K562 (cell line): ENCODE data around the gene STK16. TPM values are rescaled to one million over a fixed set of nuclear protein-coding genes. Genes with fewer than 3 reads are reported as not detected.

ENCODE experiments used
- ATAC-seq: fragments of 200-7000 bp; cut with Tn5 transposase; 3 replicates; pipeline ENCODE4 v1.9.1; 2020; ENCODE audit warnings: moderate library complexity
- BruUV-seq: library from RNA; stranded (reverse); fragments of 400-500 nt; replicated peaks from 2 replicates; lab custom pipeline; 2021; lab: Mats Ljungman, UMichigan
- CTCF ChIA-PET: fragments of 300-600 bp; formaldehyde crosslinking; extraction: SDS; loops from one replicate; lab custom pipeline; 2021; ENCODE audit warnings: low intra/inter-chr PET ratio; lab: Yijun Ruan, JAX
- POLR2A ChIA-PET: fragments of 300-600, 350-650 bp; sonication (Branson Sonifier 250); formaldehyde crosslinking; extraction: SDS; loops from one replicate; lab custom pipeline; 2021; ENCODE audit warnings: antibody characterized with exemption, inconsistent platforms; lab: Yijun Ruan, JAX
- DNase-seq, 4 experiments: peaks; one replicate each; pipeline versions ENCODE4 v3.0.0 to v3.0.0-alpha.2; 2011 to 2018; ENCODE audit warnings: low spot score in 3 of 4, mixed read lengths in 3 of 4; ENCODE audit errors: extremely low read depth in 1 of 4
- FAIRE-seq: peaks from 2 replicates; lab custom pipeline; 2011; peaks lifted over from hg19 to GRCh38; lab: Jason Lieb, UNC
- H2AFZ ChIP-seq: 2 replicates; pipeline ENCODE4 v1.6.0; 2011; ENCODE audit warnings: low read depth, low read length, control low read depth, inconsistent platforms
- H3K27ac ChIP-seq: fragments of 200-600 bp; 3 replicates; pipeline ENCODE4 v1.8.0; 2011; ENCODE audit warnings: low read depth, mild to moderate bottlenecking, control low read depth, inconsistent platforms, low read length, moderate library complexity, mixed read lengths; ENCODE audit errors: extremely low read depth
- H3K27me3 ChIP-seq, 2 experiments: fragments of 300-600 bp in 1 of 2; 2 replicates in 1 of 2; 3 replicates in 1 of 2; pipeline versions ENCODE4 v1.6.0 to v1.8.0; 2011; ENCODE audit warnings: inconsistent platforms in 2 of 2, low read length in 2 of 2, mild to moderate bottlenecking in 1 of 2, mixed read lengths in 1 of 2, moderate library complexity in 1 of 2; ENCODE audit not compliant: control insufficient read depth in 2 of 2, insufficient read depth in 2 of 2
- H3K36me3 ChIP-seq: fragments of 300-600 bp; 3 replicates; pipeline ENCODE4 v1.8.0; 2011; ENCODE audit warnings: mild to moderate bottlenecking, low read length, inconsistent platforms; ENCODE audit not compliant: control insufficient read depth, insufficient read depth
- H3K4me1 ChIP-seq, 2 experiments: fragments of 200-600 bp in 1 of 2; replicated peaks in 1 of 2; 2 replicates in 1 of 2; 3 replicates in 1 of 2; pipeline versions ENCODE4 v1.5.1 to v1.8.0; 2011; ENCODE audit warnings: inconsistent platforms in 2 of 2, low read length in 2 of 2, mild to moderate bottlenecking in 1 of 2, mixed read lengths in 1 of 2, moderate library complexity in 1 of 2; ENCODE audit not compliant: control insufficient read depth in 2 of 2, insufficient read depth in 2 of 2
- H3K4me2 ChIP-seq: 2 replicates; pipeline ENCODE4 v1.6.1; 2011; ENCODE audit warnings: low read length, control low read depth, inconsistent platforms, mixed read lengths; ENCODE audit not compliant: insufficient read depth
- H3K4me3 ChIP-seq: fragments of 200-600 bp; sonication (generic), shearing (Covaris generic); 2 replicates; pipeline ENCODE4 v1.5.1; 2016; ENCODE audit warnings: control low read depth, inconsistent platforms
- H3K79me2 ChIP-seq: fragments of 200-600 bp; 3 replicates; pipeline ENCODE4 v1.8.0; 2011; ENCODE audit warnings: low read length, inconsistent platforms; ENCODE audit not compliant: control insufficient read depth, insufficient read depth
- H3K9ac ChIP-seq, 2 experiments: 2 replicates each; pipeline versions ENCODE4 v1.6.0 to v1.6.1; 2011; ENCODE audit warnings: low read depth in 2 of 2, low read length in 2 of 2, control low read depth in 1 of 2, inconsistent platforms in 1 of 2, mild to moderate bottlenecking in 1 of 2, mixed read lengths in 1 of 2; ENCODE audit not compliant: insufficient read depth in 1 of 2
- H3K9me1 ChIP-seq: one replicate; pipeline ENCODE4 v1.6.0; 2011; ENCODE audit warnings: inconsistent platforms, mild to moderate bottlenecking, low read length, moderate library complexity; ENCODE audit not compliant: control insufficient read depth, insufficient read depth
- H3K9me3 ChIP-seq: replicated peaks from 2 replicates; pipeline ENCODE4 v1.5.1; 2011; ENCODE audit warnings: low read depth, low read length, inconsistent platforms; ENCODE audit not compliant: control insufficient read depth, insufficient read depth
- H4K20me1 ChIP-seq: replicated peaks from 2 replicates; pipeline ENCODE4 v1.6.1; 2011; ENCODE audit warnings: low read length, inconsistent platforms, mixed read lengths; ENCODE audit not compliant: control insufficient read depth, insufficient read depth
- ETS2 ChIP-seq: IDR thresholded peaks from 2 replicates; pipeline ENCODE4 v1.6.1; 2016; ENCODE audit warnings: borderline replicate concordance, missing genetic modification characterization, mild to moderate bottlenecking, moderate library complexity, missing compliant biosample characterization; ENCODE audit not compliant: poor library complexity, severe bottlenecking
- RBBP5 ChIP-seq: fragments of 200-600 bp; sonication (generic); IDR thresholded peaks from 2 replicates; pipeline ENCODE4 v1.6.1; 2012; ENCODE audit warnings: borderline replicate concordance, mild to moderate bottlenecking, low read length, control low read depth, inconsistent platforms; ENCODE audit not compliant: insufficient read depth, poor library complexity, severe bottlenecking
- ZNF316 ChIP-seq: fragments of 450-650 bp; IDR thresholded peaks from 2 replicates; pipeline ENCODE4 v1.6.1; 2016
- WGBS: fragments of 100-300 bp; shearing (Covaris generic); methylation state at CpG from one replicate; pipeline ENCODE4 v1.1.6; 2016; ENCODE audit warnings: low coverage, mixed read lengths; ENCODE audit not compliant: insufficient coverage; ENCODE audit errors: missing lambda C conversion rate; 5-methylcytosine and 5-hydroxymethylcytosine counted together
- in situ Hi-C: fragments of 300-500 bp; cut with MboI; formaldehyde crosslinking; loops from 4 replicates; pipeline ENCODE4 v1.15.0; 2018; ENCODE audit warnings: inconsistent platforms, mixed read lengths
- intact Hi-C: fragments of 100-400 bp; cut with micrococcal nuclease; formaldehyde crosslinking; loops from 2 replicates; pipeline ENCODE4 v1.14.2; 2022
- polyA plus RNA-seq, 8 experiments: library from polyadenylated mRNA; depleted of rRNA in 4 of 8; stranded (reverse) in 5 of 8; unstranded in 3 of 8; fragments of >200 nt; fragmentation: Nextera tagmentation in 2 of 8; fragmentation: Illumina TruSeq in 1 of 8; extraction: Ambion mirVana in 2 of 8; extraction: Trizol in 1 of 8; gene quantifications; 2 replicates each; pipeline versions ENCODE4 v1.2.1 to v1.2.3, GENCODE V29; 2011 to 2014; ENCODE audit warnings: inconsistent platforms in 1 of 8, missing spikeins in 1 of 8
- total RNA-seq, 7 experiments: library from RNA; depleted of rRNA in 6 of 7; stranded (reverse); fragments of >200 nt in 6 of 7; fragmentation: Illumina TruSeq in 2 of 7; extraction: Trizol in 2 of 7; gene quantifications; 2 replicates each; pipeline versions ENCODE4 v1.2.1 to v1.2.3, GENCODE V29; 2011 to 2021; ENCODE audit warnings: low replicate concordance in 1 of 7

The STK16 gene
- total and polyA plus RNA-seq, 9 of the 15 experiments (the other 6 are each of a cell fraction or from before 2014, with no cell fraction given), result 5.4 to 36.2 (median 17.8) TPM

DNA sequence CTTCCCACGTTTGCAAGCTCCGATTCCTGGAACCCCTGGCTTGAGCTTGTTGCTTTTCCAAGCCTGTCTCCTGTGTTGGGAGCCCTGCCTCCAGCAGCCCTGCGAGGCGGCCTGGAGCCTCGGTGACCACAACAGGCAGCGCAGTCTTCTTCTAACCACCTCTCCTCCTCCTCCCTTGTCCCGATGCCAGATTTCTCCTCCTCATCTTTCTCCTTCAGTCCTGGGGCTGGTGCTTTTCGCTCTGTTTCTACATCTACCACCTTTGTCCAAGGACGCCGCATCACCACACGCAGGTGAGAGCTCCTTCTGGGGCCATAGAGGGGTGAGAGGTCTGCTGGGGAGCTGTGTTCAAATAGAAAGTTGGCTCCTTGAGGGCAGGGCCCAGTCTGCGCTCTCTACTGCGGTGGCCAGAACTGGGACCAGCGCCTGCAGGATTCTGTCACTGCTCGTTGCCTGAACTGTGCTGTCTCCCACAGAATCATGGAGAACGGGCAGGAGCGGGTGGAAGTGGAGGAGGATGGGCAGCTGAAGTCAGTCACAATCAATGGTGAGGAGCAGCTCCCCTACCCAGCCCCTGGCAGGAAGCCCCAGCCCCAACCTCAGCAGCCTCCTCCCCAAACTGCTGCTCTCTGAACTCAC lies 37.8 kb downstream of the STK16 start:
- peak; percentile 53 for TF ChIP-seq ZNF316
- TF ChIP-seq RBBP5, result no peak
- TF ChIP-seq ETS2 (tag), result no peak
- in situ Hi-C loops (no loop called here), intact Hi-C loops (no loop called here)
- Histone ChIP-seq H3K4me3 (no peak overlapping the region), H3K79me2 (no peaks in the 10 kb centered on the region), H3K27me3 (no peaks in the 10 kb centered on the region), H2AFZ (peak overlapping the region; percentile 19; the same call in 1 of the 2 replicates), H3K9ac (peak overlapping the region in 1 of 2 experiments; percentile 42; a peak in 1 of 4 replicates), H3K4me1 (peaks cover 55 to 83% of the 10 kb centered on the region in 2 experiments), H3K4me2 (no peak overlapping the region), H4K20me1 (no peaks in the 10 kb centered on the region), H3K9me3 (no peaks in the 10 kb centered on the region), H3K27ac (no peak overlapping the region; the same call in 2 of the 3 replicates), H3K36me3 (no peaks in the 10 kb centered on the region), H3K9me1 (peaks cover 5% of the 10 kb centered on the region)
- ChIA-PET POLR2A (interaction anchor here (0.6 to 1.5 kb wide), 3 partner anchors 12 to 53 kb away, joined by 3 to 5 read pairs (median 3); partner anchors contain the start of gene ANKZF1), CTCF (no interaction called here)
- FAIRE-seq (no peak), ATAC-seq (no peak), DNase-seq (no peak)
- BruUV-seq, result no TSS peak
- WGBS, result 77% methylated on average over 10 of the region's 17 CpGs
